AG10803 (cell line): ENCODE measurements around the gene STOM.

ENCODE experiments used
- DNase-seq: peaks from one replicate; pipeline ENCODE4 v3.0.0; 2010; ENCODE audit warnings: low read depth
- H3K4me3 ChIP-seq: 2 replicates; pipeline ENCODE4 v1.5.1; 2011; ENCODE audit warnings: mild to moderate bottlenecking, low read length, control low read depth
- CTCF ChIP-seq: conservative IDR thresholded peaks from 2 replicates; pipeline ENCODE4 v1.5.1; 2011; ENCODE audit warnings: mild to moderate bottlenecking, low read length, control low read depth, inconsistent platforms

Gene STOM

DNA sequence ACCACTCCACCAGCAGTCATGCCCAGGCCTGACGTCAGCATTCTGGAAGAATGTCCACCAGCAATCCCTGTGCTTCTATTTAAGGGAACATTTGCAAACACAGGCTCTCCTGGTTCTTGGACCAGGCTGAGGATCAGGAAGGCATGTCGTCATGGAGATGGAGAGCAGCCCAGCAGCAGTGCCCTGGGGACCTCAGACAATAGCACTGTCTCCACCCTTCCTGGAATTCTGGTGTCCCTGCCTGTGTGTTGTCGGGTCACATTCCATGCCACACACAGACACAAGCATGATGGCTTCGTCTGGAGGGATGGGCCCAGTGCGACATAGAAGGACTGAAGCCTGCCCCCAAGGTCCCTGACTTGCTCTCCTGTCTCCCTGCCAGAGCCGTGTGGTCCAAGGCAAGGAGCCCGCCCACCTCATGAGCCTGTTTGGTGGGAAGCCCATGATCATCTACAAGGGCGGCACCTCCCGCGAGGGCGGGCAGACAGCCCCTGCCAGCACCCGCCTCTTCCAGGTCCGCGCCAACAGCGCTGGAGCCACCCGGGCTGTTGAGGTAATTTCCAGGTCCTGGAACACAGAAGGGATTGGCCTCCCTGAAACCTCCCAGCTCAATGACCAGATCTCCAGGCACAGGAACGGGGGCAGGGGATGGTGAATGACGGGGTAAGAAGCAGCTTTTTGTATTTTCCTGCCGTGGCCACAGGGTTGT lies 43.8 kb downstream of the STOM start:
- DNase-seq: peak; percentile 94
- H3K4me3 ChIP-seq: no peak overlapping the region
- no peak for TF ChIP-seq CTCF

DNA sequence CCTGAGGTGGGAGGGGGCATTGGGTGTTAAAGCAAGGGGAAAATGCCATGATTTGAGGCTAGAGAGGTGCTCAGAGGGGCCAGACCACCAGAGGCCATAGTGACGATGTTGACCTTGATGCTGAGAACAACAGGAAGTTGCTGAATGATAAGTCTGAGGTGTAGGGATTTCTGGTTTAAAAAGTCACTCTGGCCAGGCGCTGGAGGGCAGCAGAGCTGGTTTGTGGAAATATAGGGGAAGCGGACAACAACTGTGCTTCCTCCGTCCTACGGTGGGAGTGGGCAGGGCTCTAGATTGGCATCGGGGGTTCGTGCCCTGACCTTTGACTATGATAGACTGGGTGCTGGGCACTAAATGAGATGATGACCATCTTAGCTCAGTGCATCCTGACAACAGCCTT lies 44.7 kb downstream of the STOM start:
- no peak overlapping the region for H3K4me3 ChIP-seq
- TF ChIP-seq CTCF: no peak
- no peak for DNase-seq

GRCh38 chr9:121324755-121325154 lies 45.3 kb downstream of the STOM start:
- no peak overlapping the region for H3K4me3 ChIP-seq
- TF ChIP-seq CTCF: no peak
- no peak for DNase-seq

DNA sequence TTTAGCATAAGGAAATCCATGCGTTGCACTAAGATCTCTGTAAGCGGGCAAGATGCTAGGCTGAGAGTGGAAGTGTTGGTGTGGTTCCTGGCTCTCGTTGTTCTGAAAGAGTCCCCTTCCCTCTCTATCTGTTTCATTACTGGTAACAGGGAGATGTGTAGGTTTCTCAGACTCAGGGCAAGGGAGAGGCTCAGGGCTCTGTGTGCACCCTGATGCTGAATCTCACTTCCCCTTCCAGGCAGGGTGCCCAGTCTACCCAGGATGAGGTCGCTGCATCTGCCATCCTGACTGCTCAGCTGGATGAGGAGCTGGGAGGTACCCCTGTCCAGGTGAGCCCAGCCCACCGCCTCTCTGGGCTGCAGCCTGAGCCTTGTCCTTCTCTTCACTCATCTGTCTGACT lies 45.7 kb downstream of the STOM start:
- no peak overlapping the region for H3K4me3 ChIP-seq
- TF ChIP-seq CTCF: no peak
- DNase-seq: no peak

DNA sequence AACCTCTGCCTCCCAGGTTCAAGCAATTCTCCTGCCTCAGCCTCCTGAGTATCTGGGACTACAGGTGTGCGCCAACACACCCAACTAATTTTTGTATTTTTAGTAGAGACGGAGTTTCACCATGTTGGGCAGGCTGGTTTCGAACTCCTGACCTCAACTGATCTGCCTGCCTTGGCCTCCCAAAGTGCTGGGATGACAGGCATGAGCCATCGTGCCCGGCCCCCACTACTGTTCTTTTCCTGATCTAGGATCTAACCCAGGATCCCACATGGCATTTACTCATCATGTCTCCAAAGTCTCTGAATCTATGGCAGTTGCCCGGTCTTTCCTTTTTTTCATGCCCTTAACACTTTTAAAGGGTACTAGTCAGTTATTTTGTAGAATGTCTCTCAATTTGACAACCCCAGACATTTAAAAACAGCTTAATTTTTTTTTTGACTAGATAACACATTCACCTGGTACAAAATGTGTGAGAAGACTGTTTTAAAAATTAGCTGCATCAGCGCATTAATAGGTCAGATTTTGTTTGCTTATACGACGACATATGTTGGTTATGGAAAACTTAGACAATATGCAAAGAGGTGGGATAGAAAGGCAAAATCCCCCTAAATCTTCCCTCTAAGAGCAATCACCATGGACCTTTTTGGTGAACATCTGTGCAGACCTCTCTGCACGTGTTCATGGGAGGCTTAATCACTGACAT lies 46.5 kb downstream of the STOM start:
- TF ChIP-seq CTCF: no peak
- no peak overlapping the region for H3K4me3 ChIP-seq
- DNase-seq: no peak

- H3K4me3 ChIP-seq: no peak overlapping the region
- DNase-seq: no peak
- no peak for TF ChIP-seq CTCF
Measured at GRCh38 chr9:121322737-121323448, 47.2 kb downstream of the STOM start.
